HG03095 (cell line): ENCODE measurements around the gene SLC17A6.

Experiments used
- ATAC-seq: cut with Tn5 transposase; IDR thresholded peaks from one replicate; pipeline ENCODE4 v1.9.1; 2021; ENCODE audit warnings: moderate library complexity; ENCODE audit not compliant: unreplicated experiment

The SLC17A6 gene

GRCh38 chr11:22337596-22338485, at the start of gene SLC17A6:
Gene SLC17A6, plus strand, starts transcription at chr11:22338381. Its CDS starts 153 bp downstream, at chr11:22338534.
- no peak for ATAC-seq

GRCh38 chr11:22302368-22302767, 35.8 kb upstream of the SLC17A6 start:
- ATAC-seq = no peak

GRCh38 chr11:22304337-22304961, 33.7 kb upstream of the SLC17A6 start:
- ATAC-seq = no peak

- no peak for ATAC-seq
Observed at GRCh38 chr11:22317656-22318055, 20.5 kb upstream of the SLC17A6 start.

- no peak for ATAC-seq
Observed at GRCh38 chr11:22331771-22332170, 6.4 kb upstream of the SLC17A6 start.

- no peak for ATAC-seq
Observed at GRCh38 chr11:22336587-22336986, 1.6 kb upstream of the SLC17A6 start.

GRCh38 chr11:22339611-22340010, 1.4 kb downstream of the SLC17A6 start:
- no peak for ATAC-seq

GRCh38 chr11:22340235-22340634, 2.1 kb downstream of the SLC17A6 start:
- no peak for ATAC-seq

- ATAC-seq = no peak
Observed at GRCh38 chr11:22340701-22341587, 2.8 kb downstream of the SLC17A6 start.

GRCh38 chr11:22341588-22341931, 3.4 kb downstream of the SLC17A6 start:
- no peak for ATAC-seq

GRCh38 chr11:22342211-22343031, 4.2 kb downstream of the SLC17A6 start:
- no peak for ATAC-seq

- no peak for ATAC-seq
Observed at GRCh38 chr11:22343032-22343324, 4.8 kb downstream of the SLC17A6 start.

- no peak for ATAC-seq
Observed at GRCh38 chr11:22343371-22344032, 5.3 kb downstream of the SLC17A6 start.

GRCh38 chr11:22344081-22344480, 5.9 kb downstream of the SLC17A6 start:
- ATAC-seq = no peak

- no peak for ATAC-seq
Observed at GRCh38 chr11:22346282-22346681, 8.1 kb downstream of the SLC17A6 start.

- no peak for ATAC-seq
Observed at GRCh38 chr11:22347857-22348487, 9.8 kb downstream of the SLC17A6 start.

GRCh38 chr11:22349491-22349890, 11.3 kb downstream of the SLC17A6 start:
- no peak for ATAC-seq

- ATAC-seq = no peak
Observed at GRCh38 chr11:22359295-22359694, 21.1 kb downstream of the SLC17A6 start.

- ATAC-seq = no peak
Observed at GRCh38 chr11:22371160-22371559, 33.0 kb downstream of the SLC17A6 start.

GRCh38 chr11:22387126-22387525, 48.9 kb downstream of the SLC17A6 start:
- ATAC-seq = no peak
